ENCODE measurements around the gene COQ9. TPM values are rescaled to one million over a fixed set of nuclear protein-coding genes. Genes with fewer than 3 reads are reported as not detected.

The COQ9 gene
- total RNA-seq, 1 experiment from 2014 or later = 32.9 TPM

DNA sequence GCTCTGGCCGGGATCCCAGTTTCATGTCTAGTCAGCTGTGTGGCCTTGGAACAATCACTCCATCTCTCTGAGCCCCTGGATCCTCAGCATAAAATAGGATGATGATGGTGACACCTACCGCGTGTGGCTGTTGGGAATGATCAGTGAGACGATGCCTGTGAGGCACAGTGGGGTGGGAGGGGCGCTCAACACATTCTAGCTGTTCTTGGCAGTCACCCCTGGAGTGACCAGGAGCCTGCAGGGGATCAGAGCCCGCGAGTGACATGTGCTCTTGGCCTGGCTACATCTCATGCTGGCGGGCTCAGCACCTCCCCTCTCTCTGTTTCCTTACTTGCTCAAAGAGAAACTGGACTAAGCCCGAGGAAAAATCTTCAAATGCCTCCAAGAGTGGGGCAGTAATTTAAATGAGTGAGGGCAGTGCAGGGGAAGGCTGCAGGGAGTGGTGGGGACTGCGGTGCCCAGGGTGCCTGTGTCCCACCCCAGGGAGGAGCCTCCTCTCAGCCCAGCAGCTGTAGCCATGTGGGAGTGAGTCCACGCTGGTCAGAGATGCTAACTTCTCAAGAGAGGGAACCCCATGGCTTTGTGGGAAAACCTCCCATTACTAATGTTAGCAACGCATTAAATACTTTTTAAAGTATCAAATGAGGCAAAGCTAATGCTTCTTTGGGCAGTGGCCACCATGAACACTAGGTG is 62.1 kb downstream of the COQ9 start:
- Mint-ChIP-seq H3K9me3 (no peaks in the 10 kb centered on the region), H3K4me1 (peaks cover 8 to 18% of the 10 kb centered on the region in 2 experiments), H3K4me3 (no peak overlapping the region), H3K27me3 (ENCODE audit: low read depth) (peaks cover 6% of the 10 kb centered on the region), H3K36me3 (ENCODE audit: insufficient read depth in 1 of 3, low read depth in 3 of 3) (peaks cover 0 to 2% (median 0%) of the 10 kb centered on the region in 3 experiments; a peak in 1 of 7 replicates), H3K27ac (no peak overlapping the region; a peak in 1 of 7 replicates)
- Histone ChIP-seq H3K23ac (ENCODE audit: insufficient read length, low read depth, low read length) (no peak overlapping the region), H3K79me1 (ENCODE audit: insufficient read depth, low read depth, low read length, poor library complexity, severe bottlenecking) (no peaks in the 10 kb centered on the region), H3K9me3 (ENCODE audit: control insufficient read depth, low read depth, low read length) (no peaks in the 10 kb centered on the region), H4K20me1 (ENCODE audit: control insufficient read depth, insufficient read depth, insufficient read length) (no peaks in the 10 kb centered on the region), H3K14ac (ENCODE audit: insufficient read depth, low read length) (no peak overlapping the region), H4K5ac (ENCODE audit: insufficient read length, low read depth, low read length) (no peak overlapping the region), H3K27ac (ENCODE audit: insufficient read length, low read depth, low read length) (no peak overlapping the region), H3K27me3 (ENCODE audit: insufficient read depth, low read length) (no peaks in the 10 kb centered on the region), H3K18ac (ENCODE audit: insufficient read length, low read depth, low read length) (no peak overlapping the region), H3K9ac (ENCODE audit: extremely low read depth, insufficient read length, low read length) (no peak overlapping the region), H2BK15ac (ENCODE audit: low read depth, low read length) (no peak overlapping the region), H4K8ac (replicated peaks; ENCODE audit: insufficient read length, low read depth, low read length) (no peak overlapping the region), H2AK5ac (ENCODE audit: insufficient read length, low read length) (no peak overlapping the region), H3K56ac (ENCODE audit: insufficient read length, low read depth, low read length) (no peak overlapping the region), H3K4me1 (ENCODE audit: insufficient read depth, low read length) (no peaks in the 10 kb centered on the region), H2BK12ac (ENCODE audit: insufficient read length, low read depth, low read length) (no peak overlapping the region), H3K79me2 (ENCODE audit: insufficient read depth, low read length) (no peaks in the 10 kb centered on the region), H3T11ph (ENCODE audit: low read length) (no peak overlapping the region), H2BK20ac (ENCODE audit: low read depth, low read length, poor library complexity, severe bottlenecking) (no peak overlapping the region), H3K23me2 (ENCODE audit: insufficient read length, low read depth, low read length, poor library complexity, severe bottlenecking) (no peaks in the 10 kb centered on the region), H2BK5ac (ENCODE audit: insufficient read length, low read length) (no peak overlapping the region), H4K91ac (ENCODE audit: insufficient read length, low read depth, low read length) (no peak overlapping the region), H3K4me2 (ENCODE audit: insufficient read depth, insufficient read length, low read length) (no peak overlapping the region), H3K4ac (ENCODE audit: low read depth, low read length) (no peak overlapping the region), H2AFZ (ENCODE audit: low read length) (no peak overlapping the region), H2BK120ac (ENCODE audit: low read depth, low read length, poor library complexity, severe bottlenecking) (no peak overlapping the region)
- no peak for DNase-seq
- TF ChIP-seq, protein P1, sequence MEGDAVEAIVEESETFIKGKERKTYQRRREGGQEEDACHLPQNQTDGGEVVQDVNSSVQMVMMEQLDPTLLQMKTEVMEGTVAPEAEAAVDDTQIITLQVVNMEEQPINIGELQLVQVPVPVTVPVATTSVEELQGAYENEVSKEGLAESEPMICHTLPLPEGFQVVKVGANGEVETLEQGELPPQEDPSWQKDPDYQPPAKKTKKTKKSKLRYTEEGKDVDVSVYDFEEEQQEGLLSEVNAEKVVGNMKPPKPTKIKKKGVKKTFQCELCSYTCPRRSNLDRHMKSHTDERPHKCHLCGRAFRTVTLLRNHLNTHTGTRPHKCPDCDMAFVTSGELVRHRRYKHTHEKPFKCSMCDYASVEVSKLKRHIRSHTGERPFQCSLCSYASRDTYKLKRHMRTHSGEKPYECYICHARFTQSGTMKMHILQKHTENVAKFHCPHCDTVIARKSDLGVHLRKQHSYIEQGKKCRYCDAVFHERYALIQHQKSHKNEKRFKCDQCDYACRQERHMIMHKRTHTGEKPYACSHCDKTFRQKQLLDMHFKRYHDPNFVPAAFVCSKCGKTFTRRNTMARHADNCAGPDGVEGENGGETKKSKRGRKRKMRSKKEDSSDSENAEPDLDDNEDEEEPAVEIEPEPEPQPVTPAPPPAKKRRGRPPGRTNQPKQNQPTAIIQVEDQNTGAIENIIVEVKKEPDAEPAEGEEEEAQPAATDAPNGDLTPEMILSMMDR (conservative IDR thresholded peaks at IDR 0.05) = no peak
- no CpG with 5 or more reads among the region's 12 CpGs for WGBS (ENCODE audit: extremely low coverage, insufficient read length, low lambda C conversion rate)

All from H9 (cell line).